Fibroblast of peridontal ligament (primary cell): ENCODE results near the gene KMT2C.
A peak's percentile ranks its signal among the peaks of the same experiment; 100 is the strongest.

Source experiments
- DNase-seq: peaks from one replicate; pipeline ENCODE4 v3.0.0-alpha.2; 2010; ENCODE audit errors: extremely low read depth

The KMT2C gene

GRCh38 chr7:152142976-152143595 lies 292.7 kb downstream of the KMT2C start:
- no peak for DNase-seq

- DNase-seq, result no peak
Observed at GRCh38 chr7:152140560-152140959, 295.2 kb downstream of the KMT2C start.

GRCh38 chr7:152140067-152140466 lies 295.7 kb downstream of the KMT2C start:
- no peak for DNase-seq

GRCh38 chr7:152137476-152138025 lies 298.3 kb downstream of the KMT2C start:
- DNase-seq, result no peak

- DNase-seq, result peak; percentile 34
Observed at GRCh38 chr7:152136686-152137085, 299.1 kb downstream of the KMT2C start.

GRCh38 chr7:152133804-152134203 lies 302.0 kb downstream of the KMT2C start:
- DNase-seq, result no peak

GRCh38 chr7:152132812-152133211 lies 303.0 kb downstream of the KMT2C start:
- DNase-seq, result no peak

GRCh38 chr7:152131981-152132494 lies 303.8 kb downstream of the KMT2C start:
- no peak for DNase-seq

- DNase-seq, result no peak
Observed at GRCh38 chr7:152130658-152131590, 304.9 kb downstream of the KMT2C start.

- no peak for DNase-seq
Observed at GRCh38 chr7:152129682-152130081, 306.1 kb downstream of the KMT2C start.

GRCh38 chr7:152128741-152129461 lies 306.9 kb downstream of the KMT2C start:
- no peak for DNase-seq

GRCh38 chr7:152128252-152128651 lies 307.6 kb downstream of the KMT2C start:
- no peak for DNase-seq

- DNase-seq, result no peak
Observed at GRCh38 chr7:152127229-152127628, 308.6 kb downstream of the KMT2C start.

- DNase-seq, result no peak
Observed at GRCh38 chr7:152126741-152127140, 309.1 kb downstream of the KMT2C start.

- no peak for DNase-seq
Observed at GRCh38 chr7:152122540-152122939, 313.3 kb downstream of the KMT2C start.

GRCh38 chr7:152121432-152121831 lies 314.4 kb downstream of the KMT2C start:
- no peak for DNase-seq

GRCh38 chr7:152120776-152121175 lies 315.0 kb downstream of the KMT2C start:
- no peak for DNase-seq

GRCh38 chr7:152120210-152120609 lies 315.6 kb downstream of the KMT2C start:
- no peak for DNase-seq

GRCh38 chr7:152117356-152117755 lies 318.4 kb downstream of the KMT2C start:
- DNase-seq, result no peak

GRCh38 chr7:152115021-152115718 lies 320.6 kb downstream of the KMT2C start:
- DNase-seq, result no peak

- no peak for DNase-seq
Observed at GRCh38 chr7:152112829-152113228, 323.0 kb downstream of the KMT2C start.
